Suprapubic skin (tissue), 4 donors: ENCODE measurements around the gene NCK1. TPM values are rescaled to one million over a fixed set of nuclear protein-coding genes. Genes with fewer than 3 reads are reported as not detected.

Experiments used
- DNase-seq, 2 donors: peaks; one replicate each; pipeline ENCODE4 v3.0.0-alpha.2; 2019; ENCODE audit warnings: low spot score in 2 of 2
- H3K27ac ChIP-seq: fragments of 200-600 bp; sonication (generic); one replicate; pipeline ENCODE4 v1.5.1; 2019
- H3K27me3 ChIP-seq: fragments of 200-600 bp; sonication (generic); one replicate; pipeline ENCODE4 v1.5.1; 2019
- H3K36me3 ChIP-seq: fragments of 200-600 bp; sonication (generic); one replicate; pipeline ENCODE4 v1.5.1; 2019
- H3K4me1 ChIP-seq: fragments of 200-600 bp; sonication (generic); one replicate; pipeline ENCODE4 v1.5.1; 2019
- H3K4me3 ChIP-seq: fragments of 200-600 bp; sonication (generic); one replicate; pipeline ENCODE4 v1.5.1; 2019; ENCODE audit warnings: mild to moderate bottlenecking
- H3K9me3 ChIP-seq: fragments of 200-600 bp; sonication (generic); one replicate; pipeline ENCODE4 v1.5.1; 2019
- CTCF ChIP-seq, 2 donors: fragments of 200-600 bp in 1 of 2; fragments of 450-650 bp in 1 of 2; sonication (generic) in 1 of 2; IDR thresholded peaks; one replicate each; pipeline ENCODE4 v1.5.1; 2016 to 2019; ENCODE audit warnings: antibody characterized with exemption in 2 of 2, mild to moderate bottlenecking in 1 of 2, moderate library complexity in 1 of 2
- EP300 ChIP-seq: sonication (generic); formaldehyde crosslinking; IDR thresholded peaks from one replicate; pipeline ENCODE4 v1.6.1; 2017; ENCODE audit warnings: antibody characterized with exemption
- POLR2A ChIP-seq, 2 donors: fragments of 450-650 bp; IDR thresholded peaks; one replicate each; pipeline ENCODE4 v1.6.1; 2017; ENCODE audit warnings: antibody characterized with exemption in 2 of 2, mild to moderate bottlenecking in 2 of 2, moderate library complexity in 2 of 2
- POLR2AphosphoS5 ChIP-seq, 3 donors: sonication (generic); formaldehyde crosslinking; IDR thresholded peaks; one replicate each; pipeline ENCODE4 v1.6.1; 2017; ENCODE audit warnings: antibody characterized with exemption in 3 of 3
- WGBS: methylation state at CpG from one replicate; pipeline ENCODE4 v1.1.5; 2018; 5-methylcytosine and 5-hydroxymethylcytosine counted together
- total RNA-seq, 4 donors: library from RNA; depleted of rRNA; stranded (reverse); fragments of >200 nt; gene quantifications; one replicate each; pipeline ENCODE4 v1.1.0, GENCODE V29; 2016

NCK1 gene
- total RNA-seq, 4 donors from 2014 or later = 38.5 to 46.3 (median 43.7) TPM

GRCh38 chr3:136909187-136909586, 47.2 kb downstream of the NCK1 start:
- no peaks in the 10 kb centered on the region for H3K27me3 ChIP-seq
- H3K4me1 ChIP-seq = peaks cover 13% of the 10 kb centered on the region
- 49% methylated on average over 4 of the region's 4 CpGs for WGBS
- no peak for DNase-seq
- no peaks in the 10 kb centered on the region for H3K36me3 ChIP-seq
- TF ChIP-seq POLR2AphosphoS5 (IDR thresholded peaks at IDR 0.05) = no peak
- TF ChIP-seq EP300 = no peak
- TF ChIP-seq CTCF (IDR thresholded peaks at IDR 0.05) = no peak
- no peak for TF ChIP-seq POLR2A (IDR thresholded peaks at IDR 0.05)
- no peak overlapping the region for H3K4me3 ChIP-seq
- no peak overlapping the region for H3K27ac ChIP-seq
- peaks cover 18% of the 10 kb centered on the region for H3K9me3 ChIP-seq

GRCh38 chr3:136910697-136911096, 48.7 kb downstream of the NCK1 start:
- no peak overlapping the region for H3K4me3 ChIP-seq
- DNase-seq = no peak
- no peak overlapping the region for H3K27ac ChIP-seq
- WGBS = 94% methylated on average over 2 of the region's 2 CpGs
- H3K27me3 ChIP-seq = no peaks in the 10 kb centered on the region
- TF ChIP-seq CTCF (IDR thresholded peaks at IDR 0.05) (no peak), POLR2AphosphoS5 (IDR thresholded peaks at IDR 0.05) (no peak), POLR2A (IDR thresholded peaks at IDR 0.05) (no peak), EP300 (no peak)
- H3K36me3 ChIP-seq = no peaks in the 10 kb centered on the region
- peaks cover 16% of the 10 kb centered on the region for H3K4me1 ChIP-seq
- H3K9me3 ChIP-seq = peaks cover 5% of the 10 kb centered on the region

- Histone ChIP-seq H3K9me3 (peaks cover 5% of the 10 kb centered on the region), H3K36me3 (no peaks in the 10 kb centered on the region), H3K27ac (no peak overlapping the region), H3K4me1 (peaks cover 16% of the 10 kb centered on the region), H3K4me3 (no peak overlapping the region), H3K27me3 (no peaks in the 10 kb centered on the region)
- no peak for TF ChIP-seq POLR2AphosphoS5 (IDR thresholded peaks at IDR 0.05)
- TF ChIP-seq EP300 = no peak
- TF ChIP-seq CTCF (IDR thresholded peaks at IDR 0.05) = no peak
- no peak for TF ChIP-seq POLR2A (IDR thresholded peaks at IDR 0.05)
- WGBS = 100% methylated on average over 1 of the region's 1 CpG
- no peak for DNase-seq
Observed at GRCh38 chr3:136913168-136913567, 51.2 kb downstream of the NCK1 start.

- TF ChIP-seq CTCF (IDR thresholded peaks at IDR 0.05) (no peak), POLR2AphosphoS5 (IDR thresholded peaks at IDR 0.05) (no peak), EP300 (no peak), POLR2A (IDR thresholded peaks at IDR 0.05) (no peak)
- no peaks in the 10 kb centered on the region for H3K36me3 ChIP-seq
- peaks cover 5% of the 10 kb centered on the region for H3K9me3 ChIP-seq
- no peak overlapping the region for H3K27ac ChIP-seq
- 91% methylated on average over 3 of the region's 3 CpGs for WGBS
- H3K27me3 ChIP-seq = no peaks in the 10 kb centered on the region
- H3K4me3 ChIP-seq = no peak overlapping the region
- no peak for DNase-seq
- H3K4me1 ChIP-seq = peaks cover 26% of the 10 kb centered on the region
Observed at GRCh38 chr3:136914739-136915138, 52.7 kb downstream of the NCK1 start.

GRCh38 chr3:136916223-136916622, 54.2 kb downstream of the NCK1 start:
- Histone ChIP-seq H3K4me1 (peaks cover 27% of the 10 kb centered on the region), H3K36me3 (no peaks in the 10 kb centered on the region), H3K4me3 (no peak overlapping the region), H3K9me3 (peaks cover 5% of the 10 kb centered on the region), H3K27ac (no peak overlapping the region), H3K27me3 (no peaks in the 10 kb centered on the region)
- DNase-seq = no peak
- 84% methylated on average over 1 of the region's 1 CpG for WGBS
- TF ChIP-seq POLR2A (IDR thresholded peaks at IDR 0.05) (no peak), CTCF (IDR thresholded peaks at IDR 0.05) (no peak), EP300 (no peak), POLR2AphosphoS5 (IDR thresholded peaks at IDR 0.05) (no peak)
